ENCODE measurements around the gene SHANK2.

- TF ChIP-seq CTCF (IDR thresholded peaks at IDR 0.05; ENCODE audit: low read length) (no peak), EZH2 (IDR thresholded peaks at IDR 0.05; ENCODE audit: borderline replicate concordance, low read length) (no peak)
These were observed 30.6 kb downstream of the SHANK2 start for GRCh38 chr11:71221821-71222220.

Measured in OCI-LY1 (cell line).